Germinal center (tissue), 1 donor: ENCODE results near the gene RIPOR2.

Source experiments
- DNase-seq: peaks from one replicate; pipeline ENCODE4 v3.0.0; 2012; ENCODE audit warnings: mixed read lengths, low spot score

Gene RIPOR2

DNA sequence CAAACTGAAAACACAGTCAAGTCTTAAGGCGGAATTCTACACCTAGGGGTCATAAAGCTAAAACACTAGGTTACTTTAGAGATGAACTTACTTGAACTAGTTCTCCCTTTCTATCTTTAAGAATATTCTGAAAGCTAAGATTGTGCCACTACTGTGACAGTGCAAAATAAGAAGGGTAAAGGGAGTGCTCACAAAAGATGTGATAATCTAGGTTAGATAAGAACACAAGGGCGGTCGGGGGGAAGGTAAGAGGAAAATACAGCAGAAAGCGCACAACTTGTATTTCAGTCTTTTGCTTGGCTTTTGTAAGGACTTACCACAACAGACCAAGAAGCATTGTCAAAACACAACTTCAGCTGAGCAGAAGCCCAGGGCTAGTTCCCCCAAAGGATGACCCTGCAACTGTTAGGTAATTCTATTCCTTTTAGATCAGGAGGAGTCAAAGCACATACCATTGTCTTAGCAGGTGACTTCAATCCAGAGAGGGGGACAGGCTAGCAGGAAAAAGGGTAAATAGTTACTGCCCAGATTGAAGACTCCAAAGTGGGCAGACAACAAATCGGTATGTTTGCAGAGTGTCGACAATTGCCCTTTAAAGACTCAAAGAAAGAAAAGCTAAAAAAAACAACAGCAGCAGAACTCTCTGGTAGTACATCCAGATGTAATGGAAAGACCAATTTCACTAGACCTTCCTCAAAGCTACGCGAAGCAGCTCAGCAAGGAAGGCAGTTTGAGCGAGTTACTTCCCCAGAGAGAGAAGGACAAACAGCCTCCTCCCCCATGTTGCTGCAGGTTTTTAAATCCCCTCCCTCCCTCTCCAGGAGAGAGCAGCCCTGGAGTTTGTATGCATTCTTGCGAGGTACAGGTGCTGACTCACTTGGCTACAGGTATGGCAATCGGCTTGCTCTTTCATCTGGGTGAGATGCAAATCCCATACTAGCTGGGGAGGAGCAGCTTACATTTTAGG, 59.0 kb downstream of the RIPOR2 start:
- no peak for DNase-seq

DNA sequence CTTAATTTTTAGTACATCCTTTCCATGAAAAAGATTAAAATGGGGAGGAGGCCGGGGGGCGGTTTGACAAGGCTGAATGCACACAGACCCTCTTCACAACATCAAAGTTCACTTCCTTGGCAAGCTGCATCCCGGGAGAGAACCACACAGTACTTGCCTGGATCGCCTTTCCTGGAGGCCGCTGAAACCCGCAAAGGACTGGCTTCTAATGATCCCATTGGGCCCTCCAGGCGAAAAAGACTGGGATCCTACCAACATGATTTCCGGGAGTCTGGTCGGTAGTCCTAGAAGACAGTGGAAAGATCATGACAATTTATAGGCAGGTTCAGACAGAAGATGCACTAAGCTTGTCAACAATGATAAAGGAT, 60.2 kb downstream of the RIPOR2 start:
- no peak for DNase-seq

DNA sequence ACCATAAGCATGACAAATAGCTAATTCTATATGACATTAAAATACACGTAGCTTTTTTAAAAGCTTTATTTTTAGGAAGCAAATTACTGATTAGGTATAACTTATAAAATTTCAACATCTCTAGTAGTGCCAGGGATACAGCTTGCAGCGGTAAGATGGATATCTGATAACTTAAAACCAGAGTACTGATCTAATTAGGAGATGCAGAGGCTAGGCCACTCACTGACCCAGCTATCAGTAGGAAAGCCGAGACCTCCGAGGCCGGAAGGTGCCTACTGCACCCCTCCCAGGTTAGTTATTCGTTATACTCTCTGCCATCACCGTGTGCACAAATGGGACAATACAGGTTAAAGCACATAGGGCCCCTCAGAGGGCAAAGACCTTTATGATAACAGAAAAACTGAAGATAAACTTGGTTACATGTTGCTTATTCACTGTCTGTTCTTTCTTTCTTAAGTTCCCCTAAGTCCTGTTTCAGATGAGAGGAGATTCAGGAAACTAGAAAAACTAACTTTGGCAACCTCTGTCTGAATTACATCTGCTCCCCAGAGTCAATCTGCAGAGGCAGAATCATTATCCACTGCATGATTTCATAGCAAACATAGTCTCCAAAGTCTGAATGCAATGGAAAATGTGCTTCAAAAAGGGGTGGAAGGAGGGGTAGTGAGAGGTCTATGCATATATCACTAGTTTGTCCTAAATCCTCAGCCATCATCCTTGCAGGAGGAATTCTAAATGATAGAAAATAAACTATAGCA, 60.8 kb downstream of the RIPOR2 start:
- DNase-seq: no peak

DNA sequence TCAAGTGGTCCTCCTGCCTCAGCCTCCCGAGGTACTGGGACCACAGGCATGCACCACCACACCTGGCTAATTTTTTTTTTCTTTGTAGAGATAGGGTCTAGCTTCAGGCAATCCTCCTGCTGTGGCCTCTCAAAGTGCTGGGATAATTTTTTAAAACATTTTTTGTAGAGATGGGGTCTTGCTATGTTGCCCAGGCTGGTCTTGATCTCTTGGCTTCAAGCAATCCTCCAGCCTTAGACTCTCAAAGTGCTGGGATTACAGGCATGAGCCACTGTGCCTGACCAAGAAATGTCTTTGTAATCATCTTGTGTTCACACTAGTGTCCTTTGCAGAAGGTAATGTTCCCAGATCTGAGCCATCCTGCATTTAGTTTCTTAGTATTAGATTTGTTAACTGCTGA, 61.6 kb downstream of the RIPOR2 start:
- no peak for DNase-seq

DNA sequence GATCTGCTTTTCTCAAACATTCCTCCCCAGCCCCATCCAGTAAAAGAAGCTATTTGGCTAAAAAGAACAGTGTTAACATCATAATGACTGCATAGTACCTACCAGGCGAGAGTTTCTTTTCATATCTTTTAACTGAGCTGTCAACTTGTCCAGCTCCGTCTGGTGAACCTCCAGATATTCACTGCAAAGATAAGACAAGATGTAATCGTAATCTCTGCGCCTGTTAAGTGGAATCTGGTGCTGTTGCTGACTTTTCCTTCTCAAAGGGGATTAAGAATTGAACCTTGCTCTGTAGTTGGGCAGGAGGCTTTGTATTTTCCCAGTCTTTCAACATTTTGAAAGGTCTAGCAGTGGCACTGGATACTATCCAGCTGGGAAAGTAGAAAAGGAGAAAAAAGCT, 63.0 kb downstream of the RIPOR2 start:
- no peak for DNase-seq

DNA sequence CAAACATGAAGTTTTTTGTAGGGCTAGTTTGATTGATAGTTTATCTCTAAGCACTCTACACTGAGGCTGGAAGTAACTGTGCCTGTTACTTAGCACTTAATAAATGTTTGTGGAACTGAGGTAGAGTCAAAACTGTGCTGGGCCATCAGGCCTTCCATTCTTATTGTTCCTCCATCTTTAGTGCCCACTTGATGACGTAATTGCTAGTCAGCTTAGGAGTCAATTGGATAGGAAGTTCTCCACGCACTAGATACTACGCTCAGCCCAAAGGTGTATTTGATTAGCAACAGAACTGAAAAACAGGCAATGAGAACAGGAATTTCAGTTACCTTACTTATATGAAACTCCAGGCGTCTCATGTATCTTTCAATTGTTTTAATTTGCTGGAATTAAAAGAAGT, 67.0 kb downstream of the RIPOR2 start:
- DNase-seq: no peak

DNA sequence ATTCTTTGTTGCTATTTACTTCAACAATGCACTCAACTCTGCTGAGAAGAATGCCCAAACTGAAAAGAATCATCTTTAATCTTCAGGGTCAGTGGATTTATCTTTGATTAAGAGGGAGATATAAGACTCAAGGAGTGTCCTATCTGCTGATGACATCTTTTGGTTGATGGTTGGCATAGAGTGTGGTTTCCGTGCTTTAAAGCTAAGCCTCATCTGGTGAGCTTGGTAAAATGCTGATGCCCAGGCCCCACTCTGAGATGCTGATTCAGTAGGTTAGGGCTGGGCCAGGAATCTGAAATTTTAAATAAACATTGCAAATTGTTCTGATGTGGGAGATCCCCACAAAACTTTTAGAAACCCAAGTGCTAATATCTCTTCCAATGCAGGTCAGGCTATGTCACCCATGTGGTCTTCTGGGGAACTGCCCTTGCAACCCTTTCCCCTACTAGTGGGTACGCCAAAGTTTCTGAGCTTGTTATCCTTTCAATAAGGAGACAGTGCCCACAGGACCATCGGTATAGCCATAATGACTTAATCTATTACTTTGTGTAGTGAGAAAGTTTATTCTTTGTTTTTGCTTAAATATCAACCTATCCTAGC, 68.6 kb downstream of the RIPOR2 start:
- DNase-seq: no peak

DNA sequence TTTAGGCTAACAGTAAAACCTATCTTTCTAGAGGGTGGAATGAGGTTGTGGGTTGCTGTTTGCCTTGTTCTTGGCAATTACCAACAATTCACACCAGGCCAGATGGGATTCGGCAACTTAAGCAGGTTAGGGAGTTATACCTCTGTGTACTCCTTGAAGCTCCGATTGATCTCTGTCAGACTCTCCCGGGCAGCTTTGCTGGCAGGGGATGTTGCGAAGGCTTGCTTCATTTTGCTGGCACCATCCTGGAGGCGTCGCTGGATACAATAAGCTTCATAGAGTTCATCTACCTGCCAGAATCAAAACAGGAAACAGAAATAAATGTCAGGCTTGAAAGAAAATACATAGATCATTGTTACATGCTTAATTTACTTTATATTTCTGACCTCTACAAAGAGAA, 70.6 kb downstream of the RIPOR2 start:
- no peak for DNase-seq

DNA sequence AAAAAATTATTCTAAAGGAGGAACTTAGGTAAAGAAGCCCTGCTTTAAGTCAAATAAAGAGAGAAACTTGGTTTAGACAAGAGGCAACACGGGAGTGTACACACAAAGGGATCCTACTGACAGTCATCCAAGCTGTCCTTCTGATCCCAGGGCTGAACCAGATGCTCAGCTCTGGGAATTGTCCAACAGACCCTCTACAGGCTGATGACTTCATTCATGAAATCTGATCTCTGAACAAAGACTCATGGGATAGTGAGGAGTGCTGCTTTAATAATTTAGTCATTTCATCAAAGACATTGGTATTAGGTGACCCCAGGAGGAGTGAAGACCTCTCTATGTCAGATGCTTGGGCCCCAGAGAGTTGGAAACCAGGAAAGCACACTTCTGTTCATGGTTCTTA, 71.4 kb downstream of the RIPOR2 start:
- no peak for DNase-seq

DNA sequence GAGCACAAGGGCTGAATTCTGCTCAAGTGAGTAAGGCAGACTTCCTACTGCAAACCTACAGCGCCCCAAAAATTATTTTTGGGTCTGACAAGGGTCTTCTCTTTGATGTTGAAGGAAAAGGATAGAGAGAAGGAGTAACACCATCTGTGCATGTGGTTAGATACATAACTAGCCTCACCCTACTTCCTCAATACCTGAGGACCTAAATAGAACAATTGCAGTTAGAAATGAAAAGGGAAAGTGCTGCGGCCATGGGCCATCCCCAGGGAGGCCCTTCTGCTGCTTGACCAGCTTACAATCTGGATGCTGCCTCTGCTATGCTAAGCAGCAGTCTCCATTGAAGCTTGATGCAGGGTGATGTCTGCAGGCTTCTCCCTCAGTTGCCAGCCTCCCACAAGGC, 73.8 kb downstream of the RIPOR2 start:
- peak; percentile 58 for DNase-seq

DNA sequence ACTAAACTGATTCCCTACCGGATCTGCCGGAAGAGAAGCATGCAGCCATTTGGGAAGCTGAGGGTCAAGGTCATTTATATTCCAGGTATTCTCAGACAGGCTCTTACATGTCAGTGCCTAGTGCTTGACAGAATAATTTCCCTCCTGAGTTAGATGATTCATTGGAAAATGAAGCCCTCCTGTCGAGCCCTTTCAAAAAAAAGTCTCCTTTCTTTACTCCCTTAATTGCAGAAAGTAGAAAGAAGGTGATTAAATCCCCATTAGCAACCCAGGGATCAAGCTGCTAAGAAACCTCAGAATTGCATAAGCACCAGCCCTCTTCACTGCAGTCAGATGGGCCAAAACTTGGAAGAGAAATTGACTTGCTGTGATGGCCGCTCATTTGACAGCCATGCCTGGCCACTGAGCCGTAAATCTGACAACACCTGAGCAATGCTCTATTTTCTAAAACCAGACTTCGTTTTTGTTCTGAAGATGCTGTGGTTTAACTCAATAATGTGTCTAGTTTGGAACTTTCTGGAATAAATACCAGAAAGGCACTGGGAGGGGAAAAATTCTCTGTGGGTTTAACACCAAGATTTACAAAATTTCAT, 76.1 kb downstream of the RIPOR2 start:
- DNase-seq: no peak

DNA sequence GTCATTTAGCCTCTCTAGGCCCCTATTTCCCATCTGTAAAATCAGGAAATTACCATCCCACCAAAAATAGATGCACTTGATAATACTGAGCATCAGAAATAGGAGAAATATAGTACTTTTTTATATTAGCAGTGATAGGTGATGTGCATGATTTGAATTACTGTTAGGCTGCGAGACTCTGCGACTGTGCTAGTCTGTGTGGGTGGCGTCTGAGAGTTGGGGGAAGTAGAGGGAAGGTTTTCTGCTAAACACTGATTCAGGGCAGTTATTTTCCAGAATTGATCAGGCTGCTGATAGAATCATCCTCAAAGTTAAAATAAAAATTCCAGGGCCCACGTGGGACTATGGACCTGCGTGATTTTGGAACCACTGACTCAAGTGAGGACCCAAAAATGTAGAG, 76.6 kb downstream of the RIPOR2 start:
- DNase-seq: peak; percentile 23

DNA sequence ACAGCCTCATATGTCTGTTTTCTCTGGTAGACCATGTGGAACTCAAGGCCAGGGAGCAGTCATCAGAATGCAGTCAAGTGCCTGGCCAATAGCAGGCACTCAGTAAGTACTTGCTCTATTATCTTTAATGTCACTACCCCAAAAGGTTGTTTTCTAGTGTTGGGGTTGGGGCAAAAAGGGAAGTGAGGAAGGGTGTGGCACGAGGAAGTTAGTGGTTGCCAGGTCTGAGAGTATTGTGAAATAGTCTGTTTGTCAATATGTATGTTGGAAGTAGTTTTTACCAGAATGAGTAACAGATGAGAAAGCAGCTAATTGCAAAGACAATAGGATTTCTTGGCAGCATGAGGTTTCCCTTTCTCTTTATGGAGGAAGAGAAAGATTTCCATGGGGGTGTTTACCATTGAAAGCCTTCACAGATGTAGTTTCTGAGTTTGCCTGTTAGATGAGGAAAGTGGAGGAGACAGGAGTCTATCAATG, 77.5 kb downstream of the RIPOR2 start:
- DNase-seq: peak; percentile 54

DNA sequence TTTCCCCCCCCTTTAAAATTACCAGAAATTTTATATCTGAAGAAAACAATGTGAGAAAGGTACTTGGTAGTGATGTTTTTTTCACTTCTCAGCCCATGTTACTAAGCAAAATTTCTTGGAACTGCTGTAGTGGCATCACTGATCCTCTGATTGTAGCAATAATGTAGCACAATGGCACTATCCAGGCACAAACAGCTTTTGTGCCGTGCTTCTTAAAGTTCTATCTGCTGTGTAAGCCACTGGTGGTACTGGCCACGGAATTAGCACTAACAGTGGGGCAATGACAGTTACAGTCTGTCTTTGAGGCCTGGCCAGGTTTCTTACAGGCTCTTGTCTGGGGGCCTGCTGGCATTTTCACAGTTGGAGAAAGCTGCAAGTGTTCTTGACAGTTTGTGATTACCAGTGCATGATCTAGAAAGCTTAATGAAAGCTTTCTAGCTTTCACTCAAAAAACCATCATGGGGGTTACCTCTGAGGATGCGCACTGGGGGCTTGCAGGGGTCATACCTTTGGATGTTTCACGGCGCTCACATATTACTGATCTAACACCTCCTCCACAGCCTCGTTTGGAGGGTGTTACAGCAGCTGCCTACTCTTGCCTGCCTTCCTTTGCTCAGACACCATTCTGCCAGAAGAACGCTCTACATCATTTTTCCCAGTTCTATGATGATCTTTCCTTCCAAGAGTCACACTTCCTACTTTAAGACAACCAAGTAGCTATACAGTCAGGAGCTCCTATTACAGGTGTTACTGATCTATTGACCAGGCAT, 78.7 kb downstream of the RIPOR2 start:
- DNase-seq: no peak

DNA sequence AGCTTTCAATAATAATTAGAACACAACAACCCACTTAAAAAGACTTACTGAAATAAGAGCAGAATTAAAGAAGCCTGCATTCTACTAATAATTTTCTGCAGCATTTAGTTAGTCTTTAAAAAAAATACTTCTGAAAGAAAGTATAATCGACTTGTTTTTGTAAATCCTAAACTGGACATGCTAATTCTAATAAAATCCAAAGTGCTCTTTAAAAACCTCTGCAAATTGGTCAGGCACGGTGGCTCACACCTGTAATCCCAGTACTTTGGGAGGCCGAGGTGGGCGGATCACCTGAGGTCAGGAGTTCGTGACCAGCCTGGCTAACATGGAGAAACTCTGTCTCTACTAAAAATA, 79.5 kb downstream of the RIPOR2 start:
- no peak for DNase-seq

DNA sequence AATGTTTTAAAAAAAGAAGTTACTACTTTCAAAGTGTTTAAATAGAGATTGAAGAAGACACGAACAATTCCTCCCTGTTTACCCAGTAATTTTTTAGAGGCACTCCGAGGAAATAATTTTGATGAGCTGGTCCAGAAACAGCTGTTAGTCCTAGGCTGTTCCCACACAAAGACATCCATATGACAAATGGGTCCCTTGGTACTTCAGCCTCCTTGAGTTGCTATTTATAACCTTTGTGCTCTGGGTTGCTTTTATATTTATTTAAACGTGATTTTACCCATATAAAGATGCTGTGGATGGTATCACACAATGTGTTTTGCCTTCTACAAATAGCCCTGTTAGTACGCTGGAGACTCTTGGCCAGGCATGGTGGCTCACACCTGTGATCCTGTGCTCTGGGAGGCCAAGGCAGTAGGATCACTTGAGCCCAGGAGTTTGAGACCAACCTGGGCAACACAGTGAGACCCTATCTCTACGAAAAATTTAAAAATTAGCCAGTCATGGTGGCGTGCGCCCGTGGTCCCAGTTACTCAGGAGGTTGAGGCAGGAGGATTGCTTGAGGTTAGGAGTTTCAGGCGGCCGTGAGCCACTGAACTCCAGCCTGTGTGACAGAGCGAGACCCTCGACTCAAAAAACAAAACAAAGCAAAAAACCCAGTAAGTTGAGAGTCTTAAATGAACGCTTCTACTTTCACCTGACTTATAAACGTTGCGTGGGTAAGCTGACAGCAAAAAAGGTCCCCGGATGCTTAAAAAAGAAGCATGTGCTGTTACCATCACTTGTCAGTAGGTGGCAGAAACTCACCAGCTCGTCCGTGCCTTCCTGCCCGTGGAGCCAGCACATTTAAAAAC, 80.1 kb downstream of the RIPOR2 start:
- DNase-seq: peak; percentile 83

DNA sequence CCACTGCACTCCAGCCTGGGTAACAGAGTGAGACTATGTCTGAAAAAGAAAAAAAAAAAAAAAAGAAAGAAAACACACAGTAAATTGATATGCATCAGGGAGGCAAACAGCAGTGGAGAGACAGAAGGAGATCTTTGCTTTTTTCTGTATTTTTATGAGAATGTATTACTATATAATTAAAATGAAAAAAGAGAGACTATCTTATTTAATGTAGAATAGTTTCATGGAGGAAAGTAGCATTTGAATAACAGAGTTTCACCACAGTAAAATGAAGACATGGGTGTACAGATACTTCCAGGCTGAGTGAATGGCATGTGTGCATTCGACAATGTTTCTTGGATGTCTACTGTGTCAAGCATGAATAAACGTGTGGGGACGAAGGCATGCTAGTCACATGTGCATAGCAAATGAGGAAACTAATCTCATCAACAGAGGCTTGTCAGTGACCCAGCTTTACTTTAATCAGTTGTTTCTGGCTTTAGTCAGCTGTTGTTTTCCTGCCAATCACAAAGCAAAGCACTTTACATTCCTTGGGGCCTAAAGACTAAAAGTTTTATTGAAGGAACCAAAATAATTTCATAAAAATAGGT, 81.6 kb downstream of the RIPOR2 start:
- DNase-seq: no peak

DNA sequence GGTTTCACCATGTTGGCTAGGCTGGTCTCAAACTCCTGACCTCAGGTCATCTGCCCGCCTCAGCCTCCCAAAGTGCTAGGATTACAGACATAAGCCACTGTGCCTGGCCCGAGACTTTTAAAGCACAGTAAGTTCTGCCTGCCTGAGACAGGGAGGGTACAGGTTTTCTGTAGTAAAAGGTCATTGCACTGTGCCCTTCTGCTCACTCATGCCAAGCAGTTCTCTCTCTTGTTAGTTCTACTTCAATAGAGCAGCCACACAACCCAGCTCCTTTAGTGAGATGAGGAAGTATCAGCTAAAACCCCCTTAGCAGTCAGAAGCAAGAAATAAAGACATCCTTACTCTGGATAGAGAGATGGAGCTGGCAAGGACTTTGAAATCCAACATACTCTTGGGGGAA, 84.7 kb downstream of the RIPOR2 start:
- DNase-seq: no peak

DNA sequence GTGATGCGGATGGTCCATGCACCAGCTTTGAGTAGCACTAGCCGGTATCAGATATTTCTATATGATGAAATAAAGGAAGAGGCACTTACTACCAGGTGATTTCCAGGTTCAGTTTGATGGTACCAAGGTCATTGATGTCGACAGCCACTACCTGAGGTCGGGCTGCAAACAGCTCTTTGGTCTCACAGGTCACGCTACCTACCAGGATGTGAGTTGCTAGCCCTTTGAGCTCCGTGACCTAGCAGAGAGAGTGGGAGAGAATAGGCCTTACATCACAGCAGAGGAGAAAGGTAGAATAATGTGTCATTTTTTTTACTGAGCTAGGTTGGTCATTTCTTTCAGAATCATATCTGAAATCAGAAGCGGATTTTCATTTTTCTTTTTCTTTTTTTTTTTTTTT, 86.0 kb downstream of the RIPOR2 start:
- DNase-seq: no peak

DNA sequence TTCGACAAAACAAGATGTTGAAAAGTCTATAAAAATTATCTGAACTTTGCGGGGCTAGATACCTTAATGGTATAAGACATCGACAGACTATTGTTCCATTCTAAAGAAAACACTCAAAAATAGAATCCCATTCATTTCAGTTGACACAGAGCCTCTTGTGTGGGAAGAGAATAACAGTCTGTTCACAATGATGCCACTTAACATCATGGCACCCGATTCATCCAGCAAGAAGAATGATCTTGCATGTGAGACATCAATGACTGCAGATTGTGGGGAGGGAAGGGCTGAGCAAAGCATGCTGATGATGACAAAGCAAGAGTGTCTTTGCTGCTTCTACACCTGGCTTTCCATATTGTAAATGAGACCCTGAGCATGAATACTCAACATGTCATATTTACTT, 87.3 kb downstream of the RIPOR2 start:
- no peak for DNase-seq
